Fibroblast of skin of left biceps (primary cell): ENCODE measurements around the gene ZNF74.
"Not testable (repeated sequence)": the region's sequence is repeated elsewhere in the genome, so short reads cannot be mapped to it uniquely, and the experiment has no call there.

Experiments
- DNase-seq, 2 experiments: peaks; one replicate each; pipeline ENCODE4 v3.0.0-alpha.2; 2013; ENCODE audit warnings: low read depth in 2 of 2

The ZNF74 gene

GRCh38 chr22:20393705-20394476 is at the start of gene ZNF74:
ZNF74 (plus strand) TSS chr22:20394151; CDS start chr22:20394629, 478 bp downstream.
- peak; percentile 76 to 77 for DNase-seq

DNA sequence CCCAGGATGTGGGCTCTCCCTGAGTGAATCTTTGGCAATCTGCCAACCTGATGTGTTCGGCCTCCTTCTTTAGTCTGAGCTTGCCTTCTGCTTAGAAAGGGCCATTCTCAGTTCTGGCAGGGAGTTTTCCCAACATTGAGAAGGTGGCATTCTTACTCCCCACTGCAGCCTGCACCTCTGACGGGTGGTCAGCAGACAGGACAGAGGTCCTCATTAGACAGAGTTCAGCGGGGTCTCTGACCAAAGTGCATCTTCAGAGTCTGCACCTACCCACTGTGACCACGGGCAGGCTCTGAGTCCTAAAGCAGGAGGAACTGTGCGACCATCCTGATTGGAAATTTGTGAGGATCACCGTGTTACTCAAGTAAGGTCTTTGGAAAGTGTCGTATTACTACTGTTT is 47.4 kb upstream of the ZNF74 start:
- not testable (repeated sequence) for DNase-seq

GRCh38 chr22:20352536-20352935 is 41.4 kb upstream of the ZNF74 start:
- DNase-seq, result not testable (repeated sequence)

GRCh38 chr22:20354238-20354975 is 39.5 kb upstream of the ZNF74 start:
- no peak for DNase-seq

DNA sequence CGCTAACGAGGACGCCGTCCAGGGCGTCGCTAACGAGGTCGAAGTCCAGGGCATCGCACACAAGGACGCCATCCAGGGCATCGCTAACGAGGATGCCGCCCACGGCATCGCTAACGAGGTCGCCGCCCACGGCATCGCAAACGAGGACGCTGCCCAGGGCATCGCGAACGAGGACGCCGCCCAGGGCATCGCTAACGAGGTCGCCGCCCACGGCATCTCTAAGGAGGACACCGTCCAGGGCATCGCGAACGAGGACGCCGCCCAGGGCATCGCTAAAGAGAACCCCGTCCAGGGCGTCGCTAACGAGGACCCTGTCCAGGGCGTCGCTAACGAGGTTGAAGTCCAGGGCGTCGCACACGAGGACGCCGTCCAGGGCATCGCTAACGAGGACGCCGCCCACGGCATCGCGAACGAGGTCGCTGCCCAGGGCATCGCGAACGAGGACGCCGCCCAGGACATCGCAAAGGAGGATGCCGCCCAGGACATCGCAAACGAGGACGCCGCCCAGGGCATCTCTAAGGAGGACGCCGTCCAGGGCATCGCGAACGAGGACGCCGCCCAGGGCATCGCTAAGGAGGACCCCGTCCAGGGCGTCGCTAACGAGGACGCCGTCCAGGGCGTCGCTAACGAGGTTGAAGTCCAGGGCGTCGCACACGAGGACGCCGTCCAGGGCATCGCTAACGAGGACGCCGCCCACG is 37.9 kb upstream of the ZNF74 start:
- DNase-seq, result not testable (repeated sequence)

DNA sequence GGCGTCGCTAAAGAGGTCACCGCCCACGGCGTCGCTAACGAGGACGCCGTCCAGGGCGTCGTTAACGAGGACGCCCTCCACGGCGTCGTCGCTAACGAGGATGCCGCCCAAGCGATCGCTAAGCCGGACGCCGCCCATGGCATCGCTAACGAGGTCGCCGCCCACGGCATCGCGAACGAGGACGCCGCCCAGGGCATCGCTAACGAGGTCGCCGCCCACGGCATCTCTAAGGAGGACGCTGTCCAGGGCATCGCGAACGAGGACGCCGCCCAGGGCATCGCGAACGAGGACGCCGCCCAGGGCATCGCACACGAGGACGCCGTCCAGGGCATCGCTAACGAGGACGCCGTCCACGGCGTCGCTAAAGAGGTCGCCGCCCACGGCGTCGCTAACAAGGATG is 37.0 kb upstream of the ZNF74 start:
- not testable (repeated sequence) for DNase-seq

- DNase-seq, result not testable (repeated sequence)
Observed at GRCh38 chr22:20357967-20358366, 36.0 kb upstream of the ZNF74 start.

GRCh38 chr22:20358503-20359239 is 35.3 kb upstream of the ZNF74 start:
- DNase-seq, result not testable (repeated sequence)

- not testable (repeated sequence) for DNase-seq
Observed at GRCh38 chr22:20360261-20360660, 33.7 kb upstream of the ZNF74 start.

DNA sequence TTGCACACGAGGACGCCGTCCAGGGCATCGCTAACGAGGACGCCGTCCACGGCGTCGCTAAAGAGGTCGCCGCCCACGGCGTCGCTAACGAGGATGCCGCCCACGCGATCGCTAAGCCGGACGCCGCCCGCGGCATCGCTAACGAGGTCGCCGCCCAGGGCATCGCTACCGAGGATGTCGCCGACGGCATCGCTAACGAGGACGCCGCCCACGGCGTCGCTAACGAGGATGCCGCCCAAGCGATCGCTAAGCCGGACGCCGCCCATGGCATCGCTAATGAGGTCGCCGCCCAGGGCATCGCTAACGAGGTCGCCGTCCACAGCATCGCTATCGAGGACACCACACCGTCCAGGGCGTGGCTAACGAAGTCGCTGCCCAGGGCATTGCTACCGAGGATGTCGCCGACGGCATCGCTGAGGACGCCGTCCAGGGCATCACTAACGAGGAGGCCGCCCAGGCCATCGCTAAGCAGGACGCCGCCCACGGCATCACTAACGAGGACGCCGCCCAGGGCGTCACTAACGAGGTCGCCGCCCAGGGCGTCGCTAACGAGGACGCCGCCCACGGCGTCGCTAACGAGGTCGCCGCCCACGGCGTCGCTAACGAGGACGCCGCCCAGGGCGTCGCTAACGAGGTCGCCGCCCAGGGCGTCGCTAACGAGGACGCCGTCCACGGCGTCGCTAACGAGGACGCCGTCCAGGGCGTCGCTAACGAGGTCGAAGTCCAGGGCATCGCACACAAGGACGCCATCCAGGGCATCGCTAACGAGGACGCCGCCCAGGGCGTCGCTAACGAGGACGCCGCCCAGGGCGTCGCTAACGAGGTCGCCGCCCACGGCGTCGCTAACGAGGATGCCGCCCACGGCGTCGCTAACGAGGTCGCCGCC is 32.8 kb upstream of the ZNF74 start:
- not testable (repeated sequence) for DNase-seq

DNA sequence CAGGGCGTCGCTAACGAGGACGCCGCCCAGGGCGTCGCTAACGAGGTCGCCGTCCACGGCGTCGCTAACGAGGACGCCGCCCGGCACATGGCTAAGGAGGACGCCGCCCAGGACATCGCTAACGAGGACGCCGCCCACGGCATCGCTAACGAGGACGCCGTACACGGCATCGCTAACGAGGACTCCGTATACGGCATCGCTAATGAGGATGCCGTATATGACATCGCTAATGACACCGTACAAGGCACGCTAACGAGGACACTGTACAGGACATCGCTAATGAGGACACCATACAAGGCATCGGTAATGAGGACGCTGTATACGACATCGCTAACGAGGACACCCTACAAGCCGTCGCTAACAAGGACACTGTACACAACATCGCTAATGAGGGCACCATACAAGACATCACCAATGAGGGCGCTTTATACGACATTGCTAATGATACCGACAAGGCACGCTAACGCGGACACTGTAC is 32.2 kb upstream of the ZNF74 start:
- not testable (repeated sequence) for DNase-seq

DNA sequence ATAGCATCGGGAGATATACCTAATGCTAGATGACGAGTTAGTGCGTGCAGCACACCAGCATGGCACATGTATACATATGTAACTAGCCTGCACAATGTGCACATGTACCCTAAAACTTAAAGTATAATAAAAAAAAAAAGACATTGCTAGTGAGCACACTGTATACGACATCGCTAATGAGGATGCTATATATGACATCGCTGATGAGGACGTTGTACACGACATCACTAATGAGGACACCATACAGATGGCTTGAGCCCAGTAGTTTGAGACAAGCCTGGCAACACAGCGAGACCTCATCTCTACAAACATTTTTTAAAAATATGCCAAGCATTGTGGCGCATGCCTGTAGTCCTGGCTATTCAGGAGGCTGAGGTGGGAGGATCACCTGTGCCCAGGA is 31.5 kb upstream of the ZNF74 start:
- DNase-seq, result not testable (repeated sequence)

- peak in 1 of 2 experiments; percentile 1 for DNase-seq
Observed at GRCh38 chr22:20364335-20365260, 29.4 kb upstream of the ZNF74 start.

DNA sequence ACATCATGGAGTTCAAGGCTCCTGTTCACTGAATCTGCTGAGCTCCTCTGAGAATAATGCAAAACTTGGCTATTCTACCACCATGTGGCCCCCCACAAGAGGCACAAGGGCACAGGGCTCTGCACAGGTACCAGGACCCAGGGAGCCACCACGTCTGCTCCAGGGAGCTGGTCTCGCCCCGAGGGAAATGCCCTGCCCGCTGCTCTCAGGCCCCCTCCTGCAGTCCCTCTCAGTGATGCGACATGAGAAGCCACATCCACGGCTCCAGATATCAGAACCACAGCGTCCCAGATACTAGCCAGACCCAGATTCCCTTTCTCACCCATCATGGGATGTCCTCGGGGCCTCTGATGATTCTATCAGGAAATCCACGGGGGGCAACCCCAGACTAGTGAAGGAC is 27.1 kb upstream of the ZNF74 start:
- DNase-seq, result not testable (repeated sequence)

- DNase-seq, result not testable (repeated sequence)
Observed at GRCh38 chr22:20368875-20369274, 25.1 kb upstream of the ZNF74 start.

DNA sequence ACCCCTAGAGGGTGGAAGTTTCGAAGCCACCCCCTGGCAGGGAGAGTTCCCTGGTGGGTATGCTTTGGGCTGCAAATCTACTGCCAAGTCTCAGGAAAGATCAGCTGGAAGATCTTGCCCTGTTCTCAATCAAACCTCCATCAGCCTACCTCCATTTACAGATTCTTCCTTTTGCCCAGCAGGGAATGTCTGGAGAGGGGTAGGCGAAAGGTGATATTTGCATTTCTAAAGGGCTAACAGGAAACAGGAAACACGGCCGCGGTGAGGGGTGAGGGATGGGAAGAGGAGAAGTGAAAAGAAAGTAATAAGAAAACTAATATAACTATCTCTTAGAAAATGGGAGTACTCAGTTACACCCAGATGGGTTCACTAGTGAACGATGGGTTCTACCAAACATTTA is 22.3 kb upstream of the ZNF74 start:
- not testable (repeated sequence) for DNase-seq

- DNase-seq, result not testable (repeated sequence)
Observed at GRCh38 chr22:20372406-20372854, 21.5 kb upstream of the ZNF74 start.

DNA sequence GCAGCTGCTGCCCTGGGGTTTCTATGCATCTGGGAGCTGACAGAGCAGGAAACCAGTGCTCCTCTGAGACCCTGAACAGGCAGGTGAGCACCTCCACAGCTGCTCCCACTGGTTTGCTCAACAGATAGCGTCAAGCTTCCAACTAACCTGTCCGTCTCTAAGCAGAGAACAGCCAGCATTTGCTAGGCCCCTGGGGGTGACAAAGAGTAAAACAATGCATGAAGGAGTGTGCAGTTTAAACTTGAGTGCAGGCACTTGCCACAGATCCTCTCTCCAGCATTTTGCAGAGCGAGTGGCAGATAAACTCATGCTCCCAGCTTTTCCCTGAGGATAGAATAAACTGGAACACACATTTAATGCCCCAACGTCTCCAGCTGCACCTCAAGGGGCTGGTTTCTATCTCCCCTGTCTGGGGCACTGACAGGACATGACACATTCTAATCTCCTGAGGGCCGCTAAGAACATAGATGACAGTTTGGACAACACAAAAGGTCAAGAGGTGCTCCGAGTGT is 20.7 kb upstream of the ZNF74 start:
- not testable (repeated sequence) for DNase-seq

DNA sequence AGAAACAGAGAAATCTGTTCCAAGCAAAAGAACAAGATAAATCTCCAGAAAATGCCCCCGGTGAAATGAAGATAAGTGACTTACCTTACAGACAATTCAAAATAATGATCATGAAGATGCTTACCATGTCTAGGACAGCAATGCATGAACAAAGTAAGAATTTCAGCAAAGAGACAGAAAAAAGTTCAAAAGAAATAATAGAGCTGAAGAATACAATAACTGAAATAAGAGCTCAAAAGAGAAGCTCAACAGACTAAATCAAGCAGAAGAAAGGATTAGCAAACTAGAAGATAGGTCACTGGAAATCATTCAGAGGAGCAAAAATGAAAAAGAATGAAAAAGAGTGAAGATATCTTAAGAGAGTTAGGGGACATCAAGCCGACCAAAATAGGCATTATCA is 19.8 kb upstream of the ZNF74 start:
- not testable (repeated sequence) for DNase-seq
